HG02623 (cell line): ENCODE measurements around the gene ITIH4.

ENCODE experiments used
- ATAC-seq: cut with Tn5 transposase; IDR thresholded peaks from one replicate; pipeline ENCODE4 v1.9.1; 2021; ENCODE audit warnings: moderate library complexity; ENCODE audit not compliant: unreplicated experiment

ITIH4 gene

GRCh38 chr3:52805270-52806039, 25.0 kb downstream of the ITIH4 start:
- no peak for ATAC-seq

GRCh38 chr3:52801839-52802238, 28.6 kb downstream of the ITIH4 start:
- no peak for ATAC-seq

GRCh38 chr3:52800079-52800478, 30.4 kb downstream of the ITIH4 start:
- ATAC-seq = no peak

GRCh38 chr3:52798978-52799476, 31.4 kb downstream of the ITIH4 start:
- no peak for ATAC-seq

GRCh38 chr3:52798376-52798977, 32.0 kb downstream of the ITIH4 start:
- no peak for ATAC-seq

- ATAC-seq = no peak
These were observed 34.1 kb downstream of the ITIH4 start for GRCh38 chr3:52796411-52796810.

- ATAC-seq = no peak
These were observed 35.1 kb downstream of the ITIH4 start for GRCh38 chr3:52795298-52795900.

- ATAC-seq = no peak
These were observed 35.8 kb downstream of the ITIH4 start, which contains the start of gene ITIH3 for GRCh38 chr3:52794612-52795099. TSS of gene ITIH3 (plus strand) at chr3:52794796. CDS start at chr3:52794804, 8 bp downstream.

GRCh38 chr3:52793702-52794611, 36.5 kb downstream of the ITIH4 start:
- no peak for ATAC-seq

GRCh38 chr3:52792961-52793695, 37.3 kb downstream of the ITIH4 start:
- no peak for ATAC-seq

GRCh38 chr3:52792413-52792812, 38.1 kb downstream of the ITIH4 start:
- ATAC-seq = no peak

GRCh38 chr3:52791928-52792327, 38.5 kb downstream of the ITIH4 start:
- ATAC-seq = no peak

- no peak for ATAC-seq
These were observed 39.1 kb downstream of the ITIH4 start for GRCh38 chr3:52791366-52791765.

GRCh38 chr3:52790741-52791140, 39.7 kb downstream of the ITIH4 start:
- no peak for ATAC-seq

- ATAC-seq = no peak
These were observed 40.1 kb downstream of the ITIH4 start for GRCh38 chr3:52790337-52790736.

GRCh38 chr3:52789746-52790040, 40.8 kb downstream of the ITIH4 start:
- no peak for ATAC-seq

GRCh38 chr3:52788890-52789745, 41.4 kb downstream of the ITIH4 start:
- ATAC-seq = no peak

GRCh38 chr3:52787672-52788625, 42.5 kb downstream of the ITIH4 start:
- ATAC-seq = no peak
